GM12873 (cell line): ENCODE results near the gene WFDC9.

Experiments
- TF ChIP-seq, protein P1 (sequence below): IDR thresholded peaks from 2 replicates; pipeline ENCODE4 v1.5.1; 2012; ENCODE audit warnings: low read depth, mild to moderate bottlenecking, moderate library complexity, low read length, control low read depth; ENCODE audit not compliant: insufficient read depth; ENCODE audit errors: missing control alignments

WFDC9 gene

DNA sequence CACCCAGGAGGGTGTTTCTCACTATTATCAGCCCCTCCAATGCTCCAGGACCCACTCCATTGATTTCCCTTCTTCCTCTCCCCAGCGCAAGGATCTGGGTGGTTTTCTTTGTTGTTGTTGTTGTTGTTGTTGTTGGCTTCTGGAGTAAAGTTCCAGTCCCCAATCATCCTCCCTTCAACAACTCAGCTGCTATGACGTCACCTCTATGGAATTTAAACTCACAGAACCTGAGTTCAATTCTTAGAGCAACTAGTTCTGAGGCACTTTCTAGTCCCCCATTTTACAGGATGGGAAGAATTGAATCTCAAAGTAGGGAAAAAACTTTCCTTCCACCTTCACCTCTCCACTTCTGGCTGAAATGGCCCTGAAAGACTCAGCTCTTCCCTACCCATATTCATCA, 42.3 kb downstream of the WFDC9 start:
- TF ChIP-seq, protein P1, sequence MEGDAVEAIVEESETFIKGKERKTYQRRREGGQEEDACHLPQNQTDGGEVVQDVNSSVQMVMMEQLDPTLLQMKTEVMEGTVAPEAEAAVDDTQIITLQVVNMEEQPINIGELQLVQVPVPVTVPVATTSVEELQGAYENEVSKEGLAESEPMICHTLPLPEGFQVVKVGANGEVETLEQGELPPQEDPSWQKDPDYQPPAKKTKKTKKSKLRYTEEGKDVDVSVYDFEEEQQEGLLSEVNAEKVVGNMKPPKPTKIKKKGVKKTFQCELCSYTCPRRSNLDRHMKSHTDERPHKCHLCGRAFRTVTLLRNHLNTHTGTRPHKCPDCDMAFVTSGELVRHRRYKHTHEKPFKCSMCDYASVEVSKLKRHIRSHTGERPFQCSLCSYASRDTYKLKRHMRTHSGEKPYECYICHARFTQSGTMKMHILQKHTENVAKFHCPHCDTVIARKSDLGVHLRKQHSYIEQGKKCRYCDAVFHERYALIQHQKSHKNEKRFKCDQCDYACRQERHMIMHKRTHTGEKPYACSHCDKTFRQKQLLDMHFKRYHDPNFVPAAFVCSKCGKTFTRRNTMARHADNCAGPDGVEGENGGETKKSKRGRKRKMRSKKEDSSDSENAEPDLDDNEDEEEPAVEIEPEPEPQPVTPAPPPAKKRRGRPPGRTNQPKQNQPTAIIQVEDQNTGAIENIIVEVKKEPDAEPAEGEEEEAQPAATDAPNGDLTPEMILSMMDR: no peak

DNA sequence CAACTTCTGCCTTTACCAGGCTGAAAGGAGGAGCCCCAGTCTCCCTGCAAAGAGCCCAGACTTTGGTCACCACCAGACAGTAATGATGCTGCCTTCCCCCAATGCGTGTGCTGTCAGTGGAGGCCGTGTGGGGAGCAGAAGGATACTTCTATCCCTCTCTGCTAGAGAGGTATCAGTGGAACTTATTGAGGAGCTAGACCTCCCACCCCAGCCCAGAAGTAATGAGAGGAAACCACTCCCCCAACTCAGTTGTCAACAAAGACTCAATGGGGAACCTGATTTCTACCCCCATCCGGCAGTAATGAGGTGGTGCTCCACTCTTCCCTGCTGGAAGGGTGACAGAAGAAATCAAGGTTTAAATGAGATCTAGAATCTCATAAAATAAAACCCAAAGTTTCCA, 47.6 kb downstream of the WFDC9 start:
- TF ChIP-seq, protein P1: no peak

DNA sequence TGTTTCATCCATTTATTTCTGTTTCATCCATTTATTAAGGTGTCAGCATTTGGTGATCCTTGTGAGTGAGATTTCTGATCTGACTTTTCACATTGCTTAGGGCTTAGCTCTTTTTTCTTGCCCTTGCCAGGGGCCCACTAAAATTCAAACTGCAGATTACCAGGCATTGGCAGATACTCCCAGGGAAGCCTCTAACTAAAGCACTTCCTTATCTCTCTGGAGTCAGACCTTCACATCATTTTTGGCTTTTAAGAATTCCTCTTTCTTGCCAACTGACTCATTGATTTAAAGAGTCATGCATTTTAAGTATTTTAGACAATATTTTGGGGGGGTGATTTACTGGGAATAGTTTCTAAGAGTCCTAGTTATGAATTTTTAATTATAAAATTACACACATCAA, 49.4 kb downstream of the WFDC9 start:
- TF ChIP-seq, protein P1: no peak

DNA sequence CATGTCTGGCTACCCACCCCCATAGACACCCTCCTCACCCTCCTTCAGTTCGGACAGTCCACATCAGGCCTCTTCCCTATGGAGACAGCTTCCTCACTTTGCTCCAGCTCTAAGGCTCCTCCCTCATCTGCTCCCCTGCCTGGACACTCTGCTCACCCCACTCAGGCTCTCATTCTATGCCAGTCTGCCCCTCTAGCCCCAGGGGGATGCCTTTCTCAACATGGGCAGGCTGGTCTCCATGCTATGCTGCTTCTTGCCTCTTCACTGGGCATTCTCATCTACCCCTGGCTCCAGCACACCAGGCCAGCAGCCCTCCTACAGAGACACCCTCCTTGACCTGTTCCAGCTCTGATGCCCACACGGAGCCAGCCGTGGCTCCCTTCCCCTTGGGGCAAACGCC, 51.9 kb downstream of the WFDC9 start, which contains the start of gene WFDC8:
WFDC8 (minus strand) TSS at position 101 of the 400 bp plus-strand sequence; CDS start at position 64, 37 bp downstream.
- TF ChIP-seq, protein P1: no peak

DNA sequence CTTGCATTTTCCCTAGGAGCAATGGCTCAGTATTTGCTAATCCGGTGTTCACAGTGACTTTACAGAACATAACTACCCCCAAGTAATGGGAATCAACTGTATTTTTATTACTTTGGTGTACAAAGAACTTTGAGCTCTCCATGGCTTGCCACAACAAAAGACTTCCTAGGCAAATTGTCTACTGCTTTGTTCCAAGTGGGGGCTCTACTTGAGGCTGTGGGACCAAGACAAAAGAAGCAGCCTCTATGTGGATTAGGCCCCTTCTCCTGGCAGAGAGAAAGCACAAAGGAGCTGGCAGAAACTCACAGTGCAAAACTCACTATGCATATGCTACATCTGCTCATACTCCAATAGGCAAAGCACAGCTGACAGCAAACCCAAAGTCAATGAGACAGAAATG, 52.9 kb downstream of the WFDC9 start:
- TF ChIP-seq, protein P1: no peak

DNA sequence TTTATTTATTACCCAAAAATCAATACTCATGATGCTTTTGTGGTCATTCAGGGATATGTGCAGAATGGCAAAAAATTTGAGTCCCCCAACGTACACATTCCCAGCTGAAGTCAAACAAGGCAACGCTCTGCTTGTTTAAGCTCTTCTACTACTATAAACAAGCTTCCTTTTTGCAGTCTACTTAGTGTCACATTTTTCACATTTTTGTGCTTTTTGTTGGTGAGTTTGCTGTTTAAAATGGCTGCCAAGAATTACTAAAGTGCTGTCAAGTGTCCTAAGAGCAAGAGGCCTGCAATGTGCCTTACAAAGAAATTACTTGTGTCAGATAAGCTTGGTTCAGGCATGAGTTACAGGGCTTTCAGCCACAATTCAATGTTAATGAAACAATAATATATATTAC, 54.1 kb downstream of the WFDC9 start:
- TF ChIP-seq, protein P1: no peak

DNA sequence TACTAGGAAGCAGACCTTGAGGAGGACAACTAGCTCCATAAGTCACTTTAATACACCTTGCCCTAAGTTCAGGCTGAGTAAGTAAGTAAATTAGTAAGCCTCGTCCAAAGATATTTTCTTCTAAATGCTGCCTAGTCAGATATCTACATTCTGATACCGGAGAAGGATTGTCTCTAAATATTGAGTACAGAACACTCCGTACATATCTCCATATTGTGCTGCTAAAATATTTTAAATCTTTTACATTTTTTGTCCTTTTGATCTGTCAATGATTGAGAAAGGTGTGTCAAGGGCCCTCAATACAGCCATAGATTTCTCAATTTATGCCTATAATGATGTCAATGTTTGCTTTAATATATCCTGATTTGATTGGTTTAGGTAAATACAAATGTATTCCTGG, 55.2 kb downstream of the WFDC9 start:
- TF ChIP-seq, protein P1: no peak
